Ascending aorta (tissue), 2 donors: ENCODE measurements around the gene CD200. TPM values are rescaled to one million over a fixed set of nuclear protein-coding genes. Genes with fewer than 3 reads are reported as not detected.

Experiments
- DNase-seq, 2 donors: peaks; one replicate each; pipeline ENCODE4 v3.0.0-alpha.2; 2019; ENCODE audit warnings: low spot score in 2 of 2
- H3K27ac ChIP-seq, 2 donors: fragments of 200-600 bp; sonication (generic); one replicate each; pipeline ENCODE4 v1.5.1; 2016 to 2017; ENCODE audit warnings: mild to moderate bottlenecking in 1 of 2
- H3K27me3 ChIP-seq: fragments of 200-600 bp; sonication (generic); one replicate; pipeline ENCODE4 v1.5.1; 2017
- H3K36me3 ChIP-seq, 2 donors: fragments of 200-600 bp; sonication (generic); one replicate each; pipeline ENCODE4 v1.5.1; 2016
- H3K4me1 ChIP-seq, 2 donors: fragments of 200-600 bp; sonication (generic); one replicate each; pipeline ENCODE4 v1.5.1; 2016 to 2017; ENCODE audit warnings: mild to moderate bottlenecking in 1 of 2
- H3K4me3 ChIP-seq, 2 donors: fragments of 200-600 bp; sonication (generic); one replicate each; pipeline ENCODE4 v1.5.1; 2016 to 2017; ENCODE audit warnings: mild to moderate bottlenecking in 1 of 2
- H3K9me3 ChIP-seq, 2 donors: fragments of 200-600 bp; sonication (generic); one replicate each; pipeline ENCODE4 v1.5.1; 2016
- intact Hi-C: fragments of 100-400 bp; cut with DNase I; formaldehyde crosslinking; loops from one replicate; pipeline ENCODE4 v1.15.1; 2023
- total RNA-seq: library from RNA; depleted of rRNA; stranded (reverse); fragments of >200 nt; gene quantifications from one replicate; pipeline ENCODE4 v1.1.0, GENCODE V29; 2016
- TF ChIP-seq, protein P1 (sequence below), 3 experiments: fragments of 200-600 bp in 2 of 3; fragments of 450-650 bp in 1 of 3; sonication (generic) in 2 of 3; IDR thresholded peaks; one replicate each; pipeline ENCODE4 v1.5.1; 2016 to 2019; ENCODE audit warnings: antibody characterized with exemption in 3 of 3, mild to moderate bottlenecking in 1 of 3, moderate library complexity in 1 of 3

Gene CD200
- total RNA-seq, 1 donor from 2014 or later = 3.6 TPM

DNA sequence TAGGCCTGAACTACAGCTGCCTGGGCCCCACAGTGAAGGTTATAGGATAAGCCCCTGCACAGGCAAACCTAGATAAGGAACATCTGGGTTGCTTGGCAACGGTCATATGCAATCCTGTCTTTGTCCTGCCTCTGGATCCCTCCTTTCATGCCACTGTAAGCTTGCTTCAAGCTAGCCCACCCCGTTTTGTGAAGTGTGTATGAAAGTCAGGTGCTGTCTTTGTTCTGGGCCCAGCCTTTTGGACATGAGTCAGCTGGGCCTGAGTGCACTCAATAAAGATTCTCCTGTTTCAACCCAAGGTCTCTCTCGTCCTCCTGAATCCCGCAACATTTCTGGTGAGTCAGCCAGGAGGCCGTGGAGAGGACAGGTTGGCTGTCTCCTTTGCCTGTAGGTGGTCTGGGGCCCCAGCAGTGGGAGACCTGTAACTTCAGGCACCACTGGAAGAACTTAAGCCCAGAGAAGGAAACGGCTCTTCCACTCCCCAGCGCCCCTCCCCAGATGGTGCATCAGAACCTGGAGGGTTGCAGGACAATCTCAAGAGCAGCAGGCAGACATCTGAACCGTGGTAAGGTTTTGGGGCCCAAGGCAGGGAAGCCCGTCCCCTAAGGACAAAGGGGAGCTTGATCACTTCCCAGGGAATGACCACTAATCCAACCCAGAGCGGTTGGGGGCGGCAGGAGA is 30.7 kb upstream of the CD200 start:
- Histone ChIP-seq H3K4me1 (peaks cover 0 to 8% of the 10 kb centered on the region in 2 donors), H3K9me3 (no peaks in the 10 kb centered on the region), H3K36me3 (no peaks in the 10 kb centered on the region), H3K27ac (no peak overlapping the region), H3K27me3 (no peaks in the 10 kb centered on the region), H3K4me3 (peak overlapping the region; percentile 63 to 69)
- DNase-seq = no peak
- intact Hi-C loops = no loop called here
- TF ChIP-seq, protein P1, sequence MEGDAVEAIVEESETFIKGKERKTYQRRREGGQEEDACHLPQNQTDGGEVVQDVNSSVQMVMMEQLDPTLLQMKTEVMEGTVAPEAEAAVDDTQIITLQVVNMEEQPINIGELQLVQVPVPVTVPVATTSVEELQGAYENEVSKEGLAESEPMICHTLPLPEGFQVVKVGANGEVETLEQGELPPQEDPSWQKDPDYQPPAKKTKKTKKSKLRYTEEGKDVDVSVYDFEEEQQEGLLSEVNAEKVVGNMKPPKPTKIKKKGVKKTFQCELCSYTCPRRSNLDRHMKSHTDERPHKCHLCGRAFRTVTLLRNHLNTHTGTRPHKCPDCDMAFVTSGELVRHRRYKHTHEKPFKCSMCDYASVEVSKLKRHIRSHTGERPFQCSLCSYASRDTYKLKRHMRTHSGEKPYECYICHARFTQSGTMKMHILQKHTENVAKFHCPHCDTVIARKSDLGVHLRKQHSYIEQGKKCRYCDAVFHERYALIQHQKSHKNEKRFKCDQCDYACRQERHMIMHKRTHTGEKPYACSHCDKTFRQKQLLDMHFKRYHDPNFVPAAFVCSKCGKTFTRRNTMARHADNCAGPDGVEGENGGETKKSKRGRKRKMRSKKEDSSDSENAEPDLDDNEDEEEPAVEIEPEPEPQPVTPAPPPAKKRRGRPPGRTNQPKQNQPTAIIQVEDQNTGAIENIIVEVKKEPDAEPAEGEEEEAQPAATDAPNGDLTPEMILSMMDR (IDR thresholded peaks at IDR 0.05) = no peak

DNA sequence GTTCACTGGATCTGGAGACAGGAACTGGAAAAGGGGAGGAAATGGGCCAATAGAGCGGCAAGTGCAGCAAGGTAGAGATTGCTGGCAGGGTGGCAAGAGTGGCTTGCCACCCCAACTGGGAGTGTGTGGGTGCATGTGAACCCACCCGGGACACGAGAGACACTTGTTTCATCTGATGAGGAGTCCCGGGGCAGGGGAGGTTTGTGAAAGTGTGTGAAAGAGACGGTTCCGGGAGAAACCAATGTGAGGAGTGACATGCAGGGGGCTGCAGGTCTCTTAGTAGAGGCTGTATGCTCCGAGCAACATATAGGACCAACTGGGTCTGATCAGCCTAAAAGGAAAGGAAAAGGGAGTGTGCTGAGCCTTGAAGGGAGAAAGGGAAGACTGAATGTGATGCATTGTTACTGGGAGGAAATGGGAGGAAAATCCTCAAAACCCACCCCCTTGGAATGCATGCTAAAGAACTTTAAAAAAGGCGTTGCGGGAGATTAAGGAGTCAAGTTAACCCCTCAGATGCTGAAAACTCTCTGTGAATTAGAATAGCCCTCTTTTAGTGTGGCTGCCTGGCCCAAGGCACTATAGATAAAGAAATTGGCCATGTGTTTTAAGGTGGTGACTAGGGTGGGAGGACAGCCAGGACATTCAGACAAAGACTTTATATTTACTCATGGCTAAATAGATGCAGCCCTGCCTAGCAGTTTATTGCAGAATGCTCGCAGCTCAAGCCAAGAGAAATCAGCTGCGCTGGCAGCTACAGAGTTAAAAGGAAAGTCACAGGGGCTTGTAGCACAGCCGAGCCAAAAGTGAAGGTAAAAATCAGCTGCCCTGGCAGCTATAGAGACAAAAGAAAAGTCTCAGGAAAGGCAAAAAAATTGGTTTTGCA is 29.8 kb upstream of the CD200 start:
- H3K4me1 ChIP-seq = peaks cover 0 to 8% of the 10 kb centered on the region in 2 donors
- no peaks in the 10 kb centered on the region for H3K27me3 ChIP-seq
- intact Hi-C loops = no loop called here
- H3K9me3 ChIP-seq = no peaks in the 10 kb centered on the region
- H3K4me3 ChIP-seq = peak overlapping the region; percentile 63 to 69
- H3K36me3 ChIP-seq = no peaks in the 10 kb centered on the region
- TF ChIP-seq, protein P1 (IDR thresholded peaks at IDR 0.05) = no peak
- no peak for DNase-seq
- no peak overlapping the region for H3K27ac ChIP-seq

DNA sequence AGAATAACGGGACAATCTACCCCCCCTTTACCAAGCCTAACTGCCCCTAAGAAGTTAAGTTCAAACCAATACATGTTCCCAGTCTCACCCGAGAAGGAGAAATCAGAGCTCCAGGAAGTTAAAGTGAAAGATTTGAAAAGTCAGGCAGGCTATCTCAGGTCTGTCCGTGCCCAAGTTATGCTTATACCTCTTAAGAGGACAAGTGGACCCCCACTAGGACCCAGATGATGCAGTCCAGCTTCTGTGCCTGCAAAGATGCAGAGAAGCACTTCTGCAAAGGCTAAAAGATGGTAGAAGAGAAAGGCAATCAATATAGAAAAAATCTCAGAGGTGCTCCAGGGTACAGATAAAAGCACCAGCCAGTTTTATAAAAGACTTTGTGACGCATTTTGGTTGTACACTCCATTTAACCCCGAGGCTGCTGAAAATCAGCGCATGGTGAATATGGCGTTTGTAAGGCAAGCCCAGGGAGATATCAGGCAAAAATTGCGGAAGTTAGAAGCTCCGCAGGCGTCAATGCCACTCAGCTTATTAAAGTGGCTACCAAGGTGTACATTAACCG is 29.1 kb upstream of the CD200 start:
- H3K4me1 ChIP-seq = peaks cover 0 to 8% of the 10 kb centered on the region in 2 donors
- TF ChIP-seq, protein P1 (IDR thresholded peaks at IDR 0.05) = no peak
- no peak overlapping the region for H3K27ac ChIP-seq
- intact Hi-C loops = no loop called here
- H3K9me3 ChIP-seq = no peaks in the 10 kb centered on the region
- H3K36me3 ChIP-seq = no peaks in the 10 kb centered on the region
- H3K27me3 ChIP-seq = no peaks in the 10 kb centered on the region
- no peak for DNase-seq
- peak overlapping the region; percentile 63 to 69 for H3K4me3 ChIP-seq

GRCh38 chr3:112304611-112305010 is 28.3 kb upstream of the CD200 start:
- Histone ChIP-seq H3K27me3 (no peaks in the 10 kb centered on the region), H3K4me3 (peak overlapping the region; percentile 63 to 69), H3K27ac (no peak overlapping the region), H3K36me3 (no peaks in the 10 kb centered on the region), H3K4me1 (peaks cover 0 to 8% of the 10 kb centered on the region in 2 donors), H3K9me3 (no peaks in the 10 kb centered on the region)
- no peak for DNase-seq
- TF ChIP-seq, protein P1 (IDR thresholded peaks at IDR 0.05) = peak in 2 of 3 experiments; percentile 20 to 46
- intact Hi-C loops = no loop called here

- Histone ChIP-seq H3K36me3 (no peaks in the 10 kb centered on the region), H3K27ac (no peak overlapping the region), H3K4me3 (no peak overlapping the region), H3K27me3 (no peaks in the 10 kb centered on the region), H3K4me1 (peaks cover 0 to 8% of the 10 kb centered on the region in 2 donors), H3K9me3 (no peaks in the 10 kb centered on the region)
- TF ChIP-seq, protein P1 (IDR thresholded peaks at IDR 0.05) = no peak
- DNase-seq = no peak
- intact Hi-C loops = no loop called here
Measured at GRCh38 chr3:112306825-112307224, 26.1 kb upstream of the CD200 start.
